Peyer's patch (tissue), 4 donors: Measurements from ENCODE around the gene SHB. TPM values are rescaled to one million over a fixed set of nuclear protein-coding genes. Genes with fewer than 3 reads are reported as not detected.

Experiments
- DNase-seq, 3 donors: peaks; one replicate each; pipeline ENCODE4 v3.0.0-alpha.2; 2017 to 2019
- H3K27ac ChIP-seq, 4 donors: fragments of 200-600 bp; sonication (generic); one replicate each; pipeline ENCODE4 v1.5.1; 2016 to 2019
- H3K27me3 ChIP-seq, 2 donors: fragments of 200-600 bp; sonication (generic); one replicate each; pipeline ENCODE4 v1.5.1; 2019
- H3K36me3 ChIP-seq, 3 donors: fragments of 200-600 bp; sonication (generic); one replicate each; pipeline ENCODE4 v1.5.1; 2016 to 2019
- H3K4me1 ChIP-seq, 4 donors: fragments of 200-600 bp; sonication (generic); one replicate each; pipeline ENCODE4 v1.5.1; 2016 to 2019
- H3K4me3 ChIP-seq, 4 donors: fragments of 200-600 bp; sonication (generic); 1 replicate in 3 of 4; 2 replicates in 1 of 4; pipeline ENCODE4 v1.5.1; 2016 to 2019; ENCODE audit warnings: mild to moderate bottlenecking in 1 of 4
- H3K9me3 ChIP-seq, 4 donors: fragments of 200-600 bp; sonication (generic); one replicate each; pipeline ENCODE4 v1.5.1; 2016 to 2019; ENCODE audit warnings: mild to moderate bottlenecking in 1 of 4
- CTCF ChIP-seq, 6 experiments: fragments of 450-650 bp in 4 of 6; fragments of 200-600 bp in 2 of 6; sonication (generic) in 1 of 6; IDR thresholded peaks; one replicate each; pipeline ENCODE4 v1.5.1; 2017 to 2019; ENCODE audit warnings: antibody characterized with exemption in 6 of 6, mild to moderate bottlenecking in 3 of 6, moderate library complexity in 1 of 6
- POLR2A ChIP-seq, 2 donors: fragments of 450-650 bp; IDR thresholded peaks; one replicate each; pipeline ENCODE4 v1.5.1; 2017; ENCODE audit warnings: antibody characterized with exemption in 2 of 2, mild to moderate bottlenecking in 2 of 2, moderate library complexity in 2 of 2
- total RNA-seq, 4 donors: library from RNA; depleted of rRNA; stranded (reverse); fragments of >200 nt; gene quantifications; one replicate each; pipeline ENCODE4 v1.1.0, GENCODE V29; 2016

The SHB gene
- total RNA-seq, 4 donors from 2014 or later = 14.5 to 31.1 (median 25.6) TPM

- Histone ChIP-seq H3K27me3 (no peaks in the 10 kb centered on the region), H3K27ac (no peak overlapping the region), H3K4me3 (no peak overlapping the region), H3K4me1 (no peaks in the 10 kb centered on the region), H3K9me3 (no peaks in the 10 kb centered on the region), H3K36me3 (peaks cover 0 to 27% (median 0%) of the 10 kb centered on the region in 3 donors)
- no peak for DNase-seq
- TF ChIP-seq POLR2A (IDR thresholded peaks at IDR 0.05) = no peak
- no peak for TF ChIP-seq CTCF (IDR thresholded peaks at IDR 0.05)
Measured at GRCh38 chr9:37957664-37957953, 111.4 kb downstream of the SHB start.

GRCh38 chr9:37956904-37957663 is 111.9 kb downstream of the SHB start:
- H3K4me3 ChIP-seq = no peak overlapping the region
- no peaks in the 10 kb centered on the region for H3K4me1 ChIP-seq
- DNase-seq = no peak
- H3K36me3 ChIP-seq = peaks cover 0 to 29% (median 0%) of the 10 kb centered on the region in 3 donors
- TF ChIP-seq CTCF (IDR thresholded peaks at IDR 0.05) = no peak
- TF ChIP-seq POLR2A (IDR thresholded peaks at IDR 0.05) = no peak
- H3K27ac ChIP-seq = no peak overlapping the region
- H3K9me3 ChIP-seq = no peaks in the 10 kb centered on the region
- H3K27me3 ChIP-seq = no peaks in the 10 kb centered on the region

GRCh38 chr9:37956423-37956820 is 112.6 kb downstream of the SHB start:
- no peak overlapping the region for H3K27ac ChIP-seq
- DNase-seq = no peak
- no peak overlapping the region for H3K4me3 ChIP-seq
- peaks cover 0 to 29% (median 0%) of the 10 kb centered on the region in 3 donors for H3K36me3 ChIP-seq
- TF ChIP-seq CTCF (IDR thresholded peaks at IDR 0.05) = no peak
- TF ChIP-seq POLR2A (IDR thresholded peaks at IDR 0.05) = no peak
- H3K4me1 ChIP-seq = no peaks in the 10 kb centered on the region
- H3K27me3 ChIP-seq = no peaks in the 10 kb centered on the region
- H3K9me3 ChIP-seq = no peaks in the 10 kb centered on the region

GRCh38 chr9:37955781-37956422 is 113.1 kb downstream of the SHB start:
- TF ChIP-seq CTCF (IDR thresholded peaks at IDR 0.05) (no peak), POLR2A (IDR thresholded peaks at IDR 0.05) (no peak)
- H3K4me1 ChIP-seq = no peaks in the 10 kb centered on the region
- H3K4me3 ChIP-seq = no peak overlapping the region
- H3K27me3 ChIP-seq = no peaks in the 10 kb centered on the region
- no peak overlapping the region for H3K27ac ChIP-seq
- peaks cover 0 to 29% (median 0%) of the 10 kb centered on the region in 3 donors for H3K36me3 ChIP-seq
- no peak for DNase-seq
- no peaks in the 10 kb centered on the region for H3K9me3 ChIP-seq

GRCh38 chr9:37954581-37954981 is 114.4 kb downstream of the SHB start:
- H3K4me1 ChIP-seq = no peaks in the 10 kb centered on the region
- TF ChIP-seq CTCF (IDR thresholded peaks at IDR 0.05) = no peak
- TF ChIP-seq POLR2A (IDR thresholded peaks at IDR 0.05) = no peak
- DNase-seq = no peak
- H3K9me3 ChIP-seq = no peaks in the 10 kb centered on the region
- no peak overlapping the region for H3K27ac ChIP-seq
- H3K27me3 ChIP-seq = no peaks in the 10 kb centered on the region
- no peak overlapping the region for H3K4me3 ChIP-seq
- H3K36me3 ChIP-seq = peaks cover 0 to 29% (median 0%) of the 10 kb centered on the region in 3 donors
